GM12878 (cell line): ENCODE results near the gene SYN1. TPM values are rescaled to one million over a fixed set of nuclear protein-coding genes. Genes with fewer than 3 reads are reported as not detected.

ENCODE experiments used
- ATAC-seq: fragments of 200-7000 bp; cut with Tn5 transposase; 3 replicates; pipeline ENCODE4 v1.9.1; 2020; ENCODE audit warnings: mild to moderate bottlenecking, moderate library complexity
- BruUV-seq: library from RNA; stranded (reverse); fragments of 400-500 nt; replicated peaks from 2 replicates; lab custom pipeline; 2021; lab: Mats Ljungman, UMichigan
- CTCF ChIA-PET: fragments of 300-600 bp; sonication (Branson Sonifier 250); formaldehyde crosslinking; extraction: SDS; loops from one replicate; lab custom pipeline; 2021; ENCODE audit warnings: inconsistent platforms; lab: Yijun Ruan, JAX
- POLR2A ChIA-PET: fragments of 350-600 bp; formaldehyde crosslinking; extraction: SDS; loops from one replicate; lab custom pipeline; 2021; ENCODE audit warnings: inconsistent platforms; lab: Charles Lee
- RAD21 ChIA-PET: fragments of 300-600 bp; sonication (Branson Sonifier 250); formaldehyde crosslinking; loops from one replicate; lab custom pipeline; 2023; ENCODE audit warnings: antibody characterized with exemption; ENCODE audit not compliant: unreplicated experiment; lab: Charles Lee
- SMC1A ChIA-PET: fragments of 300-600 bp; sonication (Branson Sonifier 250); formaldehyde crosslinking; loops from one replicate; lab custom pipeline; 2023; ENCODE audit not compliant: unreplicated experiment, uncharacterized antibody; lab: Charles Lee
- DNase-seq: peaks from one replicate; pipeline ENCODE4 v3.0.0-alpha.2; 2011; ENCODE audit warnings: low read depth, low spot score
- FAIRE-seq: peaks from 3 replicates; lab custom pipeline; 2011; peaks lifted over from hg19 to GRCh38; lab: Jason Lieb, UNC
- H2AFZ ChIP-seq: 2 replicates; pipeline ENCODE4 v1.6.0; 2011; ENCODE audit warnings: low read depth, low read length, control low read depth; ENCODE audit not compliant: control insufficient read depth
- H3K27ac ChIP-seq: 2 replicates; pipeline ENCODE4 v1.5.1; 2011; ENCODE audit warnings: control low read depth; ENCODE audit not compliant: control insufficient read depth, insufficient read depth
- H3K27me3 ChIP-seq, 2 experiments: replicated peaks in 1 of 2; 2 replicates each; pipeline versions ENCODE4 v1.6.0 to v1.6.1; 2011; ENCODE audit warnings: low read length in 1 of 2; ENCODE audit not compliant: control insufficient read depth in 2 of 2, insufficient read depth in 2 of 2
- H3K36me3 ChIP-seq, 2 experiments: 2 replicates each; pipeline ENCODE4 v1.5.1; 2011; ENCODE audit warnings: low read length in 1 of 2; ENCODE audit not compliant: control insufficient read depth in 2 of 2, insufficient read depth in 2 of 2
- H3K4me1 ChIP-seq: 2 replicates; pipeline ENCODE4 v1.6.1; 2011; ENCODE audit warnings: mild to moderate bottlenecking, low read length, moderate library complexity, mixed read lengths; ENCODE audit not compliant: control insufficient read depth, insufficient read depth
- H3K4me2 ChIP-seq: 2 replicates; pipeline ENCODE4 v1.6.0; 2011; ENCODE audit warnings: control low read depth; ENCODE audit not compliant: control insufficient read depth, insufficient read depth
- H3K4me3 ChIP-seq: fragments of 200-600 bp; sonication (generic); 2 replicates; pipeline ENCODE4 v1.5.1; 2016
- H3K79me2 ChIP-seq: 2 replicates; pipeline ENCODE4 v1.6.0; 2011; ENCODE audit warnings: low read length; ENCODE audit not compliant: control insufficient read depth, insufficient read depth
- H3K9ac ChIP-seq: 2 replicates; pipeline ENCODE4 v1.8.0; 2011; ENCODE audit warnings: low read length, control low read depth, mixed read lengths; ENCODE audit not compliant: control insufficient read depth, insufficient read depth
- H3K9me3 ChIP-seq: replicated peaks from 3 replicates; pipeline ENCODE4 v1.5.1; 2011; ENCODE audit warnings: mild to moderate bottlenecking, low read length; ENCODE audit not compliant: control insufficient read depth, insufficient read depth
- H4K20me1 ChIP-seq: 2 replicates; pipeline ENCODE4 v1.6.0; 2011; ENCODE audit not compliant: control insufficient read depth, insufficient read depth
- BRCA1 ChIP-seq: IDR thresholded peaks from 2 replicates; pipeline ENCODE4 v1.6.1; 2011; ENCODE audit warnings: low read depth, low read length, improper control_type of control experiment
- CHD1 ChIP-seq: IDR thresholded peaks from 2 replicates; pipeline ENCODE4 v1.6.1; 2012; ENCODE audit warnings: low read depth, low read length, improper control_type of control experiment
- CHD4 ChIP-seq: fragments of 200-600 bp; sonication (generic); IDR thresholded peaks from 2 replicates; pipeline ENCODE4 v1.6.1; 2016; ENCODE audit warnings: mild to moderate bottlenecking
- FOS ChIP-seq: IDR thresholded peaks from 3 replicates; pipeline ENCODE4 v1.6.1; 2011; ENCODE audit warnings: borderline replicate concordance; ENCODE audit not compliant: insufficient read length; ENCODE audit errors: extremely low read depth
- FOXM1 ChIP-seq: IDR thresholded peaks from 2 replicates; pipeline ENCODE4 v1.6.1; 2012; ENCODE audit warnings: low read depth, mild to moderate bottlenecking, inconsistent platforms, low read length, moderate library complexity
- RELA ChIP-seq: fragments of 450-650 bp; IDR thresholded peaks from 2 replicates; pipeline ENCODE4 v1.8.0; 2014; ENCODE audit warnings: borderline replicate concordance; ENCODE audit not compliant: partially characterized antibody
- ZNF274 ChIP-seq: IDR thresholded peaks from one replicate; pipeline ENCODE4 v1.8.0; 2011; ENCODE audit not compliant: insufficient read length, insufficient read depth
- WGBS: methylation state at CpG from one replicate; pipeline ENCODE4 v1.1.6; 2016; ENCODE audit warnings: low lambda C conversion rate; ENCODE audit not compliant: insufficient replicate concordance, insufficient coverage; ENCODE audit errors: missing lambda C conversion rate; 5-methylcytosine and 5-hydroxymethylcytosine counted together
- in situ Hi-C: fragments of 300-500 bp; cut with MboI; formaldehyde crosslinking; loops from 9 replicates; pipeline ENCODE4 v1.14.3; 2018; ENCODE audit warnings: mixed read lengths
- intact Hi-C: fragments of 100-400 bp; cut with micrococcal nuclease; formaldehyde crosslinking; loops from one replicate; pipeline ENCODE4 v1.14.2; 2022; ENCODE audit not compliant: unreplicated experiment
- polyA plus RNA-seq, 11 experiments: library from polyadenylated mRNA; depleted of rRNA in 4 of 11; unstranded in 6 of 11; stranded (reverse) in 5 of 11; fragments of >200 nt; fragmentation: Nextera tagmentation in 4 of 11; fragmentation: Illumina TruSeq in 1 of 11; extraction: Ambion mirVana in 4 of 11; extraction: Trizol in 1 of 11; gene quantifications; 1 replicate in 1 of 11; 2 replicates in 10 of 11; pipeline versions ENCODE4 v1.2.1 to v1.2.3, GENCODE V29; 2011 to 2016; ENCODE audit warnings: inconsistent platforms in 2 of 11, missing spikeins in 2 of 11, low read depth in 1 of 11
- total RNA-seq, 4 experiments: library from RNA; depleted of rRNA in 3 of 4; stranded (reverse); fragments of >200 nt in 3 of 4; fragmentation: Illumina TruSeq in 1 of 4; extraction: Trizol in 1 of 4; gene quantifications; 2 replicates each; pipeline versions ENCODE4 v1.2.1 to v1.2.3, GENCODE V29; 2013 to 2021
- TF ChIP-seq, protein P1 (sequence below): fragments of 450-650 bp; IDR thresholded peaks from 2 replicates; pipeline ENCODE4 v1.6.1; 2017; ENCODE audit warnings: mild to moderate bottlenecking, low read depth, inconsistent platforms; ENCODE audit not compliant: poor library complexity, severe bottlenecking
- TF ChIP-seq, protein P2 (sequence below): fragments of 450-650 bp; IDR thresholded peaks from 2 replicates; pipeline ENCODE4 v1.6.1; 2017; ENCODE audit warnings: mild to moderate bottlenecking, moderate library complexity
- TF ChIP-seq, protein P3 (sequence below): fragments of 450-650 bp; IDR thresholded peaks from 2 replicates; pipeline ENCODE4 v1.6.1; 2017; ENCODE audit warnings: mild to moderate bottlenecking

The SYN1 gene
- total and polyA plus RNA-seq, 10 of the 15 experiments (the other 5 are each of a cell fraction or from before 2014, with no cell fraction given) = 0.09 to 0.57 (median 0.16) TPM; not detected in 3

DNA sequence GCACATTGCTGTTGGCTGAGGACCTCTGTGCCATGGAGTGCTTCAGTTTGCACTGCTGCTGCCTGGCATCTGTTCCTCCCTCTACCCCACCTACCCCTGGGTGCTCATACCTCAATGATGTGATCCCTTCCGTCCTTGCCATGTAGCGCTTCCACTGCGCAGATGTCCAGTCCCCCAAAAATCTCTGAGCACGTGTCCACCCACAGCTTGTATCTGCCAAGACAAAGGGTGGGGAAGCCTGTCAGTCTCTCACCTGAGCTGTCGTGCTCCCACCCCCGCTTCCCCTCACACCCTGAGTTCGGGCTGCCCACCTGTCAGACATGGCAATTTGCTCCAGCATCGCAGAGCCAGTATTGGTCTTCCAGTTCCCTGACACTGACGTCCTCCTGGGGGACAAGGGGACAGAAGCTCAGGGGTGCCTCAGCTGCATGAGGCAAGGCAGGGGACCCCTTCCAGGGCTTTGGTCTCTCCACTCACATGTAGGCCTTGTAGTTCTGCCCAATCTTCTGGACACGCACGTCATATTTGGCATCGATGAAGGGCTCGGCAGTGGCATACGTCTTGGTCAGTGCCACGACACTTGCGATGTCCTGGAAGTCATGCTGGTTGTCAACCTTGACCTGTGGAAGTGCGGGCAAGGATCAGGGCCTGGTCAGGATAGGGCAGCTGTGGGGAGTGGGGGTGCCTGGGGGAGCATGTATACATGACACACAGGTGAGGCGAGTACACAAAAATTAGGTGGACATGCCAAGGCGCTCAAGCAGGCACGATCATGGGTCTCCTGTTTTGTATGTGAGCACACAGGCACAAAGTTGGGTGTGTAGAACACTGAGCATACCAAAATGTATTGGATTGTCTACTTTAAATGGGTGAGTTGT, 43.4 kb downstream of the SYN1 start:
- Histone ChIP-seq H3K27ac (no peak overlapping the region), H3K79me2 (no peaks in the 10 kb centered on the region), H3K9me3 (no peaks in the 10 kb centered on the region; the same call in 2 of the 3 replicates), H3K9ac (no peak overlapping the region), H3K27me3 (no peaks in the 10 kb centered on the region), H4K20me1 (no peaks in the 10 kb centered on the region), H3K4me2 (no peak overlapping the region), H3K36me3 (peaks cover 0 to under 1% of the 10 kb centered on the region in 2 experiments; a peak in 1 of 4 replicates), H3K4me3 (no peak overlapping the region), H2AFZ (no peak overlapping the region), H3K4me1 (peaks cover 8% of the 10 kb centered on the region)
- 76% methylated on average over 20 of the region's 20 CpGs for WGBS
- BruUV-seq = no TSS peak
- DNase-seq (no peak), FAIRE-seq (no peak), ATAC-seq (no peak)
- SMC1A ChIA-PET = no interaction called here
- intact Hi-C loops (no loop called here), in situ Hi-C loops (no loop called here)
- RAD21 ChIA-PET = no interaction called here
- no peak for TF ChIP-seq CHD1
- no peak for TF ChIP-seq BRCA1
- TF ChIP-seq, protein P1, sequence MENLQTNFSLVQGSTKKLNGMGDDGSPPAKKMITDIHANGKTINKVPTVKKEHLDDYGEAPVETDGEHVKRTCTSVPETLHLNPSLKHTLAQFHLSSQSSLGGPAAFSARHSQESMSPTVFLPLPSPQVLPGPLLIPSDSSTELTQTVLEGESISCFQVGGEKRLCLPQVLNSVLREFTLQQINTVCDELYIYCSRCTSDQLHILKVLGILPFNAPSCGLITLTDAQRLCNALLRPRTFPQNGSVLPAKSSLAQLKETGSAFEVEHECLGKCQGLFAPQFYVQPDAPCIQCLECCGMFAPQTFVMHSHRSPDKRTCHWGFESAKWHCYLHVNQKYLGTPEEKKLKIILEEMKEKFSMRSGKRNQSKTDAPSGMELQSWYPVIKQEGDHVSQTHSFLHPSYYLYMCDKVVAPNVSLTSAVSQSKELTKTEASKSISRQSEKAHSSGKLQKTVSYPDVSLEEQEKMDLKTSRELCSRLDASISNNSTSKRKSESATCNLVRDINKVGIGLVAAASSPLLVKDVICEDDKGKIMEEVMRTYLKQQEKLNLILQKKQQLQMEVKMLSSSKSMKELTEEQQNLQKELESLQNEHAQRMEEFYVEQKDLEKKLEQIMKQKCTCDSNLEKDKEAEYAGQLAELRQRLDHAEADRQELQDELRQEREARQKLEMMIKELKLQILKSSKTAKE = no peak
- TF ChIP-seq FOS = no peak
- no peak for TF ChIP-seq FOXM1
- TF ChIP-seq CHD4 = no peak
- TF ChIP-seq RELA = no peak
- TF ChIP-seq, protein P2, sequence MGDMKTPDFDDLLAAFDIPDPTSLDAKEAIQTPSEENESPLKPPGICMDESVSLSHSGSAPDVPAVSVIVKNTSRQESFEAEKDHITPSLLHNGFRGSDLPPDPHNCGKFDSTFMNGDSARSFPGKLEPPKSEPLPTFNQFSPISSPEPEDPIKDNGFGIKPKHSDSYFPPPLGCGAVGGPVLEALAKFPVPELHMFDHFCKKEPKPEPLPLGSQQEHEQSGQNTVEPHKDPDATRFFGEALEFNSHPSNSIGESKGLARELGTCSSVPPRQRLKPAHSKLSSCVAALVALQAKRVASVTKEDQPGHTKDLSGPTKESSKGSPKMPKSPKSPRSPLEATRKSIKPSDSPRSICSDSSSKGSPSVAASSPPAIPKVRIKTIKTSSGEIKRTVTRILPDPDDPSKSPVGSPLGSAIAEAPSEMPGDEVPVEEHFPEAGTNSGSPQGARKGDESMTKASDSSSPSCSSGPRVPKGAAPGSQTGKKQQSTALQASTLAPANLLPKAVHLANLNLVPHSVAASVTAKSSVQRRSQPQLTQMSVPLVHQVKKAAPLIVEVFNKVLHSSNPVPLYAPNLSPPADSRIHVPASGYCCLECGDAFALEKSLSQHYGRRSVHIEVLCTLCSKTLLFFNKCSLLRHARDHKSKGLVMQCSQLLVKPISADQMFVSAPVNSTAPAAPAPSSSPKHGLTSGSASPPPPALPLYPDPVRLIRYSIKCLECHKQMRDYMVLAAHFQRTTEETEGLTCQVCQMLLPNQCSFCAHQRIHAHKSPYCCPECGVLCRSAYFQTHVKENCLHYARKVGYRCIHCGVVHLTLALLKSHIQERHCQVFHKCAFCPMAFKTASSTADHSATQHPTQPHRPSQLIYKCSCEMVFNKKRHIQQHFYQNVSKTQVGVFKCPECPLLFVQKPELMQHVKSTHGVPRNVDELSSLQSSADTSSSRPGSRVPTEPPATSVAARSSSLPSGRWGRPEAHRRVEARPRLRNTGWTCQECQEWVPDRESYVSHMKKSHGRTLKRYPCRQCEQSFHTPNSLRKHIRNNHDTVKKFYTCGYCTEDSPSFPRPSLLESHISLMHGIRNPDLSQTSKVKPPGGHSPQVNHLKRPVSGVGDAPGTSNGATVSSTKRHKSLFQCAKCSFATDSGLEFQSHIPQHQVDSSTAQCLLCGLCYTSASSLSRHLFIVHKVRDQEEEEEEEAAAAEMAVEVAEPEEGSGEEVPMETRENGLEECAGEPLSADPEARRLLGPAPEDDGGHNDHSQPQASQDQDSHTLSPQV = no peak
- TF ChIP-seq ZNF274 = no peak
- TF ChIP-seq, protein P3, sequence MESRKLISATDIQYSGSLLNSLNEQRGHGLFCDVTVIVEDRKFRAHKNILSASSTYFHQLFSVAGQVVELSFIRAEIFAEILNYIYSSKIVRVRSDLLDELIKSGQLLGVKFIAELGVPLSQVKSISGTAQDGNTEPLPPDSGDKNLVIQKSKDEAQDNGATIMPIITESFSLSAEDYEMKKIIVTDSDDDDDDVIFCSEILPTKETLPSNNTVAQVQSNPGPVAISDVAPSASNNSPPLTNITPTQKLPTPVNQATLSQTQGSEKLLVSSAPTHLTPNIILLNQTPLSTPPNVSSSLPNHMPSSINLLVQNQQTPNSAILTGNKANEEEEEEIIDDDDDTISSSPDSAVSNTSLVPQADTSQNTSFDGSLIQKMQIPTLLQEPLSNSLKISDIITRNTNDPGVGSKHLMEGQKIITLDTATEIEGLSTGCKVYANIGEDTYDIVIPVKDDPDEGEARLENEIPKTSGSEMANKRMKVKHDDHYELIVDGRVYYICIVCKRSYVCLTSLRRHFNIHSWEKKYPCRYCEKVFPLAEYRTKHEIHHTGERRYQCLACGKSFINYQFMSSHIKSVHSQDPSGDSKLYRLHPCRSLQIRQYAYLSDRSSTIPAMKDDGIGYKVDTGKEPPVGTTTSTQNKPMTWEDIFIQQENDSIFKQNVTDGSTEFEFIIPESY = no peak
- POLR2A ChIA-PET = interaction anchor here (0.5 kb wide), 1 partner anchor 17 kb away, joined by 3 read pairs; no protein-coding TSS in a partner anchor
- CTCF ChIA-PET = no interaction called here
